AG09309 (cell line): ENCODE results near the gene C13orf46.

Experiments
- DNase-seq: peaks from one replicate; pipeline ENCODE4 v3.0.0-alpha.2; 2010; ENCODE audit warnings: low read depth
- H3K4me3 ChIP-seq: 2 replicates; pipeline ENCODE4 v1.5.1; 2011; ENCODE audit warnings: mild to moderate bottlenecking, low read depth, low read length, moderate library complexity; ENCODE audit not compliant: control insufficient read depth
- TF ChIP-seq, protein P1 (sequence below): IDR thresholded peaks from 2 replicates; pipeline ENCODE4 v1.5.1; 2011; ENCODE audit warnings: mild to moderate bottlenecking, low read depth, low read length, inconsistent platforms; ENCODE audit not compliant: insufficient read depth, control insufficient read depth; ENCODE audit errors: missing control alignments

Gene C13orf46

DNA sequence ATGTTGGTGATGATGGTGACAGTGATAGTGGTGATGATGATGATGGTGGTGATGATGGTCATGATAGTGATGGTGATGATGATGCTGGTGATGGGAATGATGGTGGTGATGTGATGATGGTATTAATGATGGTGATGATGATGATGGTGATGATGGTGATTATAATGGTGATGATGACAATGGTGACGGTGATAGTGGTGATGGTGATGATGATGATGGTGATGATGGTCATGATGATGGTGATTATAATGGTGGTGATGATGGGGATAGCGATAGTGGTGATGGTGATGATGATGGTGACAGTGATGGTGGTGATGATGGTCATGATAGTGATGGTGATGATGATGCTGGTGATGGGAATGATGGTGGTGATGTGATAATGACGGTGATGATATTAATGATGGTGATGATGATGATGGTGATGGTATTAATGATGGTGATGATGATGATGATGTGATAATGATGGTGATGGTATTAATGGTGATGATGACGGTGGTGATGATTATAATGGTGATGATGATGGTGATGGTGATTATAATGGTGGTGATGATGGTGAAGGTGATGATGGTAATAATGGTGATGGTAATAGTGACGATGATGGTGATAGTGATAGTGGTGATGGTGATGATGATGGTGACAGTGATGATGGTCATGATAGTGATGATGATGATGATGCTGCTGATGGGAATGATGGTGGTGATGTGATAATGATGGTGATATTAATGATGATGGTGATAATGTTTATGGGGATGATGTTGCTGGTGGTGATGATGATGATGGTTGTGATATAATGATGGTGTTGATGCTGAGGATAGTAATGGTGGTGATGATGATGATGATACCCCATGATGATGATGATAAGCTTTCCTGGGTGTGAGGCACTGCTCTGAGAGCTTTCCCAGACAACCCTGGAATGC is 7.7 kb downstream of the C13orf46 start:
- no peak overlapping the region for H3K4me3 ChIP-seq
- TF ChIP-seq, protein P1, sequence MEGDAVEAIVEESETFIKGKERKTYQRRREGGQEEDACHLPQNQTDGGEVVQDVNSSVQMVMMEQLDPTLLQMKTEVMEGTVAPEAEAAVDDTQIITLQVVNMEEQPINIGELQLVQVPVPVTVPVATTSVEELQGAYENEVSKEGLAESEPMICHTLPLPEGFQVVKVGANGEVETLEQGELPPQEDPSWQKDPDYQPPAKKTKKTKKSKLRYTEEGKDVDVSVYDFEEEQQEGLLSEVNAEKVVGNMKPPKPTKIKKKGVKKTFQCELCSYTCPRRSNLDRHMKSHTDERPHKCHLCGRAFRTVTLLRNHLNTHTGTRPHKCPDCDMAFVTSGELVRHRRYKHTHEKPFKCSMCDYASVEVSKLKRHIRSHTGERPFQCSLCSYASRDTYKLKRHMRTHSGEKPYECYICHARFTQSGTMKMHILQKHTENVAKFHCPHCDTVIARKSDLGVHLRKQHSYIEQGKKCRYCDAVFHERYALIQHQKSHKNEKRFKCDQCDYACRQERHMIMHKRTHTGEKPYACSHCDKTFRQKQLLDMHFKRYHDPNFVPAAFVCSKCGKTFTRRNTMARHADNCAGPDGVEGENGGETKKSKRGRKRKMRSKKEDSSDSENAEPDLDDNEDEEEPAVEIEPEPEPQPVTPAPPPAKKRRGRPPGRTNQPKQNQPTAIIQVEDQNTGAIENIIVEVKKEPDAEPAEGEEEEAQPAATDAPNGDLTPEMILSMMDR, result no peak
- no peak for DNase-seq

DNA sequence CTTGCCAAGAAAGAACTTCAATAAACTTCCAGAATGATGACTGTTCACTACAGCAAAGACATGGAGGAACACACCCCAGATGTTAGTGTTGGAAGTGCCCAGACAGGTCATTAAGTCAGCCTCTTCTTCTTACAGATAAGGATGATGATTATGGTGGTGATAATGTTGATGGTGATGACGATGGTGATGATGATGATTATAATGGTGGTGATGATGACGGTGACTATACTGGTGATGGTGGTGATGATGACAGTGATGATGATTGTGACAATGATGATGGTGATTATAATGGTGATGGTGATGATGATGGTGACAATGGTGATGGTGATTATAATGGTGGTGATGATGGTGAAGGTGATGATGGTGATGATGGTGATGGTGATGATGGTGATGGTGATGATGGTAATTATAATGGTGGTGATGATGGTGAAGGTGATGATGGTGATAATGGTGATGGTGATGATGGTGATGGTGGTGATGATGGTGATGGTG is 8.4 kb downstream of the C13orf46 start:
- no peak for DNase-seq
- no peak overlapping the region for H3K4me3 ChIP-seq
- TF ChIP-seq, protein P1, result no peak

DNA sequence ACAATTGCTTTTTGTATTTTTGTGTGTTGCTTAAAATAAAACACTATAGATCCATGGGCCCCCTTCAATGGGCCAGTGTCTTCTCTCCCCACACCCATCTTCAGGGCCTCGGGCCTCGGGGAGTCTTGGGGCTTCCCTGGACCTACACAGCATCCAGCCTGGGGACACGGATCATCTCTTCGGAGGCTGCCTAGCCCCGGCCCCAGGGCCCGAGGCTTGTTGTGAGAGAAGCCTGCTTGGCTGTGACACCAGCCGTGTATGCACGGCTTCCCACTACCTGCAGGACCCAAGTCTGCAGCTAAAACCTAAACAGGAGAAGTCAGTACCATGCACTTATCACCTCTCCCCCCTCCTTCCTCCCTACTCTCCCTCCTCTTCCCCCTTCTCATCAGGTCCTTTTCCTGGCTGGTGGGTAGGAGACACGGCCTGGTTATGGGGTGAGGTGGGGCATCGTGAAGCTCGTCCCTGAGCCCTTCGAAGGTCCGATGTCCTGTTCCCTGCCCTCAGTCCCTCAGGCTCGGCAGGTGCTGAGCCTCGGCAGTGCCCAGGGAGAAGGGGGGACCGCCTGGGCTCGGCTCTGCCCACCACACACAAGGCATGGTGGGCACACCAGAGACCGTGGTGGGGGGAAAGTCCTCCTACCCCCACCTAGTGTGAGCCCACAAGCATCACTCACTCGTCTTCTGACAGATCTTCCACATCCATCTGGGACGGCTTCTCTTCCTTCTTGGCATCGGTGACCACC is 9.5 kb downstream of the C13orf46 start:
- H3K4me3 ChIP-seq, result no peak overlapping the region
- TF ChIP-seq, protein P1, result no peak
- no peak for DNase-seq

DNA sequence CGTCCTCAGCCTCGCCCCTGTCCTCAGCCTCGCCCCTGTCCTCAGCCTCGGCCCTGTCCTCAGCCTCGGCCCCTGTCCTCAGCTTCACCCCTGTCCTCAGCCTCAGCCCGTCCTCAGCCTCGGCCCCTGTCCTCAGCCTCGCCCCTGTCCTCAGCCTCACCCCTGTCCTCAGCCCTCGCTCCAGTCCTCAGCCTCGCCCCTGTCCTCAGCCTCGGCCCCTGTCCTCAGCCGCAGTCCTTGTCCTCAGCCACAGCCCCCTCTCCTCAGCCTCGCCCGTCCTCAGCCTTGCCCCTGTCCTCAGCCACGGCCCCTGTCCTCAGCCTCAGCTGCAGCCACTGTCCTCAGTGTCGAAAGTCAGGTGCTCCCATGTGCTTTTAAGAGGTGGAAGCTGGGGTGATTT is 10.5 kb downstream of the C13orf46 start:
- TF ChIP-seq, protein P1, result no peak
- no peak for DNase-seq
- H3K4me3 ChIP-seq, result no peak overlapping the region

DNA sequence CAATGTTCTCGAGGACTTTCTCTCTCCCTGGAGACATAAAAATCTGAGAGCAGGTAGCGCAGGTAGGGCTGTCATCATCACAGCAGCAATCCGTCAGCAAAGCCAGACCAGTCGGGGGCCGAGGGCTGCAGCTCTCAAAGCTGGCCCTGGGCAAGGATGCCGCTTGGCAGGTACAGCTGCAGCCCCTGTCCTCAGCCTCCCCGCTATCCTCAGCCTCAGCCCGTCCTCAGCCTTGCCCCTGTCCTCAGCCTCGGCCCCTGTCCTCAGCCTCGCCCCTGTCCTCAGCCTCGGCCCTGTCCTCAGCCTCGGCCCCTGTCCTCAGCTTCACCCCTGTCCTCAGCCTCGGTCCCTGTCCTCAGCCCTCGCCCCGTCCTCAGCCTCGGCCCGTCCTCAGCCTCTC is 10.9 kb downstream of the C13orf46 start:
- TF ChIP-seq, protein P1, result no peak
- no peak for DNase-seq
- H3K4me3 ChIP-seq, result no peak overlapping the region

DNA sequence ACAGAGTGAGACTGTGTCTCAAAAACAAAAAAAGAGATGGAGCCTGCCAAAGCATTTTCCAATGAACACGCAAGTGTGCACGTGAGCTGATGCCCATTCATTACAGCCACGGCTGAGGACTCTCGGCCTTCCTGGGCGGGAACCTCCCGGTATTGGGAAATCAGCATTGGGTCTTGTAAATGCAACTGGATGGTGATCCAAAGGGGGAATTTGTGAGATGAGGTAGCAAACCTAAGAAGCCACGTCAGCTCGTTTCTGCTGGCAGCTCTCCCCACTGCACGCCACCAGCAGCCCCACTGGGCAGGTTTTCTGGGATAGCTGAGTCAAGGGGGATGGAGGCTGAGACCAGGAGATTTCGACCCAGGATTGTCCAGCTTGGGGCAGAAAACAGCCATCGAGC is 11.5 kb downstream of the C13orf46 start:
- TF ChIP-seq, protein P1, result no peak
- no peak overlapping the region for H3K4me3 ChIP-seq
- no peak for DNase-seq
